Epithelial cell of proximal tubule (primary cell): Measurements from ENCODE around the gene S100A6. TPM values are rescaled to one million over a fixed set of nuclear protein-coding genes. Genes with fewer than 3 reads are reported as not detected.
"Not testable (repeated sequence)": the region's sequence is repeated elsewhere in the genome, so short reads cannot be mapped to it uniquely, and the experiment has no call there.

Experiments
- DNase-seq: peaks from one replicate; pipeline ENCODE4 v3.0.0-alpha.2; 2011; ENCODE audit warnings: low read depth
- H3K4me3 ChIP-seq: 2 replicates; pipeline ENCODE4 v1.5.1; 2011; ENCODE audit warnings: low read depth, mild to moderate bottlenecking, low read length
- CTCF ChIP-seq: conservative IDR thresholded peaks from 2 replicates; pipeline ENCODE4 v1.5.1; 2012; ENCODE audit warnings: low read depth, mild to moderate bottlenecking, low read length
- total RNA-seq: library from RNA; depleted of rRNA; stranded (reverse); fragments of >200 nt; gene quantifications from 2 replicates; pipeline ENCODE4 v1.2.3, GENCODE V29; 2015

Gene S100A6
- total RNA-seq, 1 donor from 2014 or later: 1,569 TPM

GRCh38 chr1:153568367-153569099 is 32.7 kb upstream of the S100A6 start:
- peak overlapping the region; percentile 33 for H3K4me3 ChIP-seq
- no peak for DNase-seq
- peak; percentile 96 for TF ChIP-seq CTCF

- peak overlapping the region; percentile 33 for H3K4me3 ChIP-seq
- no peak for TF ChIP-seq CTCF
- peak; percentile 90 for DNase-seq
These were observed 32.0 kb upstream of the S100A6 start for GRCh38 chr1:153567621-153568366.

- TF ChIP-seq CTCF: no peak
- no peak overlapping the region for H3K4me3 ChIP-seq
- peak; percentile 87 for DNase-seq
These were observed 30.9 kb upstream of the S100A6 start for GRCh38 chr1:153566414-153567371.

GRCh38 chr1:153565529-153566374 is 30.0 kb upstream of the S100A6 start, which contains the start of gene S100A2:
TSS of gene S100A2 (minus strand) at chr1:153565844. CDS start at chr1:153563877, 1,967 bp downstream.
- peak; percentile 88 for DNase-seq
- peak within 1 kb of the TSS; percentile 36 for H3K4me3 ChIP-seq
- no peak for TF ChIP-seq CTCF

GRCh38 chr1:153563991-153564390 is 28.2 kb upstream of the S100A6 start:
- peak overlapping the region; percentile 36 for H3K4me3 ChIP-seq
- TF ChIP-seq CTCF: no peak
- DNase-seq: no peak

GRCh38 chr1:153563483-153563901 is 27.7 kb upstream of the S100A6 start:
- no peak for DNase-seq
- peak overlapping the region; percentile 36 for H3K4me3 ChIP-seq
- no peak for TF ChIP-seq CTCF

- not testable (repeated sequence) for H3K4me3 ChIP-seq, DNase-seq
These were observed 26.2 kb upstream of the S100A6 start for GRCh38 chr1:153562021-153562420.
